ENCODE results near the gene SH3BGRL2.

DNA sequence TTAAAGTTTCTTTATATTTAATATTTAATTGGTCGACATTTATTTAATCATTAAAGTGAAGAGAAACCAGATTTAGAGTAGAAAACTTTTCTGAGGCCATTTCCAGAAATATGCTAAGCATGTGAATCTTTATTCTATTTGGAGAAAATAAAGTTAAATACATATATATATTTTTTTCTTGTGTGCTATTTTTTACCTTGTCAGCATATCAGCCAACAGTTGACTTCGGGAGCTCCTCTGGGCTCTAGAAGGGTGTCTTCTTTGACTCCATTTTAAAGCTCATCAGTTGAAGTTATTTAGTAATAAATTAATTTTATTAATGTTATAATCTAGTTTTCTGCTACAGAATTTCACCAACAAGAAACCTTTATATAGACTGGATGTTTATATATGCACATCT, 73.1 kb downstream of the SH3BGRL2 start:
- TF ChIP-seq BHLHE40 (IDR thresholded peaks at IDR 0.05; ENCODE audit: borderline replicate concordance) (no peak), L3MBTL2 (conservative IDR thresholded peaks at IDR 0.05) (no peak), SP1 (IDR thresholded peaks at IDR 0.05) (no peak), TARDBP (IDR thresholded peaks at IDR 0.05) (no peak), FOXA1 (IDR thresholded peaks at IDR 0.05) (no peak), FOXM1 (IDR thresholded peaks at IDR 0.05; ENCODE audit: borderline replicate concordance) (no peak), ZNF384 (IDR thresholded peaks at IDR 0.05) (no peak), ELF4 (IDR thresholded peaks at IDR 0.05) (no peak), SUZ12 (IDR thresholded peaks at IDR 0.05) (no peak), FOXK2 (IDR thresholded peaks at IDR 0.05) (no peak), HDGF (IDR thresholded peaks at IDR 0.05; ENCODE audit: borderline replicate concordance) (no peak), CTBP1 (IDR thresholded peaks at IDR 0.05; ENCODE audit: borderline replicate concordance) (no peak)
- TF ChIP-seq, protein P1, sequence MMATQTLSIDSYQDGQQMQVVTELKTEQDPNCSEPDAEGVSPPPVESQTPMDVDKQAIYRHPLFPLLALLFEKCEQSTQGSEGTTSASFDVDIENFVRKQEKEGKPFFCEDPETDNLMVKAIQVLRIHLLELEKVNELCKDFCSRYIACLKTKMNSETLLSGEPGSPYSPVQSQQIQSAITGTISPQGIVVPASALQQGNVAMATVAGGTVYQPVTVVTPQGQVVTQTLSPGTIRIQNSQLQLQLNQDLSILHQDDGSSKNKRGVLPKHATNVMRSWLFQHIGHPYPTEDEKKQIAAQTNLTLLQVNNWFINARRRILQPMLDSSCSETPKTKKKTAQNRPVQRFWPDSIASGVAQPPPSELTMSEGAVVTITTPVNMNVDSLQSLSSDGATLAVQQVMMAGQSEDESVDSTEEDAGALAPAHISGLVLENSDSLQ (IDR thresholded peaks at IDR 0.05): no peak
